A549 (cell line): ENCODE measurements around the gene SP100. TPM values are rescaled to one million over a fixed set of nuclear protein-coding genes. Genes with fewer than 3 reads are reported as not detected.
"Not testable (repeated sequence)": the region's sequence is repeated elsewhere in the genome, so short reads cannot be mapped to it uniquely, and the experiment has no call there.

Source experiments
- ATAC-seq, 2 experiments: fragments of 200-7000 bp in 1 of 2; fragments of >200 bp in 1 of 2; cut with Nextera tagmentation in 1 of 2; cut with Tn5 transposase in 1 of 2; 3 replicates each; pipeline versions ENCODE4 v1.8.0 to v1.9.1; 2018 to 2020; ENCODE audit warnings: mild to moderate bottlenecking in 1 of 2, moderate library complexity in 1 of 2
- CTCF ChIA-PET: fragments of 300-600 bp; sonication (Branson Sonifier 250); formaldehyde crosslinking; extraction: SDS; loops from one replicate; lab custom pipeline; 2021; ENCODE audit warnings: antibody characterized with exemption, inconsistent platforms; lab: Yijun Ruan, JAX
- POLR2A ChIA-PET: fragments of 350-600 bp; formaldehyde crosslinking; extraction: SDS; loops from one replicate; lab custom pipeline; 2021; ENCODE audit warnings: antibody characterized with exemption, inconsistent platforms; lab: Yijun Ruan, JAX
- DNase-seq, 2 experiments: peaks; one replicate each; pipeline versions ENCODE4 v3.0.0 to v3.0.0-alpha.2; 2011 to 2016; ENCODE audit warnings: low read depth in 1 of 2, low spot score in 1 of 2
- FAIRE-seq: peaks from 2 replicates; lab custom pipeline; 2011; peaks lifted over from hg19 to GRCh38; lab: Jason Lieb, UNC
- H3K27ac ChIP-seq, 2 experiments: fragments of >200 bp; sonication (Bioruptor Twin); formaldehyde crosslinking; 3 replicates each; pipeline ENCODE4 v1.5.1; 2016 to 2017
- H3K4me1 ChIP-seq: fragments of >200 bp; sonication (Bioruptor Twin); formaldehyde crosslinking; 3 replicates; pipeline ENCODE4 v1.6.1; 2016
- H3K4me2 ChIP-seq: fragments of >200 bp; sonication (Bioruptor Twin); formaldehyde crosslinking; 3 replicates; pipeline ENCODE4 v1.6.1; 2016
- H3K4me3 ChIP-seq: fragments of >200 bp; sonication (Bioruptor Twin); formaldehyde crosslinking; 3 replicates; pipeline ENCODE4 v1.5.1; 2016
- H3K9me3 ChIP-seq: fragments of >200 bp; sonication (Bioruptor Twin); formaldehyde crosslinking; 3 replicates; pipeline ENCODE4 v1.6.1; 2016
- CHD2 ChIP-seq: fragments of 150-350 bp; IDR thresholded peaks from 2 replicates; pipeline ENCODE4 v1.6.1; 2014; ENCODE audit warnings: low read length; ENCODE audit not compliant: partially characterized antibody
- CHD4 ChIP-seq: fragments of 200-600 bp; sonication (generic); IDR thresholded peaks from 2 replicates; pipeline ENCODE4 v1.6.1; 2016; ENCODE audit warnings: antibody characterized with exemption, mild to moderate bottlenecking, borderline replicate concordance
- EHF ChIP-seq: fragments of 250-450 bp; sonication (Bioruptor Pico); IDR thresholded peaks from 2 replicates; pipeline ENCODE4 v1.5.0; 2020; ENCODE audit warnings: mild to moderate bottlenecking
- FOSB ChIP-seq: fragments of 250-450 bp; sonication (Bioruptor Pico); IDR thresholded peaks from 2 replicates; pipeline ENCODE4 v1.5.0; 2020; ENCODE audit warnings: mild to moderate bottlenecking, moderate library complexity
- FOSL2 ChIP-seq, 2 experiments: fragments of 450-650 bp in 1 of 2; fragments of >200 bp in 1 of 2; sonication (Bioruptor Twin) in 1 of 2; formaldehyde crosslinking; IDR thresholded peaks; 2 replicates each; pipeline versions ENCODE4 v1.5.0 to v1.6.1; 2016 to 2020; ENCODE audit warnings: mild to moderate bottlenecking in 1 of 2, moderate library complexity in 1 of 2
- HOXA7 ChIP-seq: fragments of 250-450 bp; sonication (Bioruptor Pico); IDR thresholded peaks from 2 replicates; pipeline ENCODE4 v1.5.0; 2020; ENCODE audit warnings: mild to moderate bottlenecking, moderate library complexity
- HOXB13 ChIP-seq: fragments of 250-450 bp; sonication (Bioruptor Pico); IDR thresholded peaks from 2 replicates; pipeline ENCODE4 v1.5.0; 2020; ENCODE audit warnings: low read depth, mild to moderate bottlenecking, moderate library complexity
- HOXB5 ChIP-seq: fragments of 250-450 bp; sonication (Bioruptor Pico); IDR thresholded peaks from 2 replicates; pipeline ENCODE4 v1.5.0; 2020; ENCODE audit warnings: mild to moderate bottlenecking, moderate library complexity
- JUN ChIP-seq, 2 experiments: fragments of >200 bp; sonication (Bioruptor Twin); formaldehyde crosslinking; IDR thresholded peaks; 2 replicates in 1 of 2; 3 replicates in 1 of 2; pipeline ENCODE4 v1.6.1; 2016 to 2017
- JUNB ChIP-seq: fragments of >200 bp; sonication (Bioruptor Twin); formaldehyde crosslinking; IDR thresholded peaks from 2 replicates; pipeline ENCODE4 v1.6.1; 2016
- MAFK ChIP-seq: fragments of 450-650 bp; IDR thresholded peaks from 2 replicates; pipeline ENCODE4 v1.6.1; 2014; ENCODE audit not compliant: partially characterized antibody
- NFE2L2 ChIP-seq: fragments of 150-350 bp; conservative IDR thresholded peaks from 2 replicates; pipeline ENCODE4 v1.6.1; 2014; ENCODE audit warnings: low read length
- NR3C1 ChIP-seq: fragments of >200 bp; sonication (Bioruptor Twin); formaldehyde crosslinking; IDR thresholded peaks from 3 replicates; pipeline ENCODE4 v1.6.1; 2017
- POLR2AphosphoS2 ChIP-seq: conservative IDR thresholded peaks from 2 replicates; pipeline ENCODE4 v1.6.1; 2012; ENCODE audit warnings: low read length, improper control_type of control experiment, inconsistent platforms
- RFX5 ChIP-seq: fragments of 450-650 bp; IDR thresholded peaks from 2 replicates; pipeline ENCODE4 v1.7.1; 2014; ENCODE audit warnings: antibody characterized with exemption, mild to moderate bottlenecking, moderate library complexity
- SREBF2 ChIP-seq: fragments of 450-650 bp; IDR thresholded peaks from 2 replicates; pipeline ENCODE4 v1.6.1; 2014; ENCODE audit warnings: mild to moderate bottlenecking, moderate library complexity
- TP53 ChIP-seq: fragments of 250-450 bp; sonication (Bioruptor Pico); IDR thresholded peaks from 2 replicates; pipeline ENCODE4 v1.5.0; 2021; ENCODE audit warnings: mild to moderate bottlenecking, moderate library complexity
- ZFP36 ChIP-seq: fragments of 450-650 bp; IDR thresholded peaks from 2 replicates; pipeline ENCODE4 v1.6.1; 2014; ENCODE audit warnings: borderline replicate concordance; ENCODE audit not compliant: partially characterized antibody
- ZNF302 ChIP-seq: fragments of 250-450 bp; sonication (Bioruptor Pico); IDR thresholded peaks from 2 replicates; pipeline ENCODE4 v1.9.0; 2021; ENCODE audit warnings: inconsistent platforms, mild to moderate bottlenecking, moderate library complexity
- WGBS: methylation state at CpG from one replicate; pipeline ENCODE4 v1.1.6; 2017; ENCODE audit errors: missing lambda C conversion rate; 5-methylcytosine and 5-hydroxymethylcytosine counted together
- polyA plus RNA-seq, 4 experiments: library from polyadenylated mRNA; depleted of rRNA in 3 of 4; stranded (reverse); fragments of >200 nt; fragmentation: RNase III in 1 of 4; extraction: RNeasy Plus Mini Kit Qiagen cat#74134 plus additional on column Dnase treatment in 1 of 4; gene quantifications; 2 replicates in 3 of 4; 3 replicates in 1 of 4; pipeline ENCODE4 v1.2.3, GENCODE V29; 2011 to 2017
- TF ChIP-seq, protein P1 (sequence below): fragments of >200 bp; sonication (Bioruptor Twin); formaldehyde crosslinking; IDR thresholded peaks from 3 replicates; pipeline ENCODE4 v1.6.1; 2016
- TF ChIP-seq, protein P2 (sequence below): IDR thresholded peaks from 2 replicates; pipeline ENCODE4 v1.6.1; 2012
- TF ChIP-seq, protein P3 (sequence below): fragments of >200 bp; sonication (Bioruptor Twin); formaldehyde crosslinking; IDR thresholded peaks from 2 replicates; pipeline ENCODE4 v1.6.1; 2016
- TF ChIP-seq, protein P4 (sequence below): fragments of 250-450 bp; sonication (Bioruptor Pico); IDR thresholded peaks from 2 replicates; pipeline ENCODE4 v1.5.0; 2021; ENCODE audit warnings: mild to moderate bottlenecking, moderate library complexity, borderline replicate concordance
- TF ChIP-seq, protein P5 (sequence below): fragments of 150-350 bp; IDR thresholded peaks from 2 replicates; pipeline ENCODE4 v1.6.1; 2014; ENCODE audit warnings: low read depth, mild to moderate bottlenecking, low read length

Gene SP100
- polyA plus RNA-seq, 2 of the 4 experiments (the other 2 are of a cell fraction): 23.7 to 39.8 TPM

DNA sequence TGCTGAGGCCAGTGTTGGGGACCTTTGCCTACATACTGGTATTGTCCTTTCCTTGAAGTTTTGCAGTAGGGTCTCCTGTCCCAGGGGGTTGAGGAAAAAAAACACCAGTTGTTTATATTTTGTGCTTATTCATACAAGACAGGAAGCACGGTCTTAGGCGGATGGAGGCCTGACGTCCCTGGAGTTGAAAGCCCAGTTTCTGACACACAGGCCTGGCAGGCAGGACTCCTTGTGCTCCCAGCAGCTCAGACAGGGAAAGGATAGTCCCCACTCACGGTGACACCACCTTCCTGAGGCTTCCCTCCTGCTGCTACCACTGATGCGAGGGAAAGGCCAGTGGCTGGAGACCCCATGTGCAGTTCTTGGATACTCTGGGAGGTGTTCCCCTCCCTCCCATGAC is 15.5 kb upstream of the SP100 start:
- H3K9me3 ChIP-seq: no peaks in the 10 kb centered on the region
- FAIRE-seq: no peak
- TF ChIP-seq FOSB (CRISPR knock-in tag): no peak
- TF ChIP-seq JUNB: no peak
- TF ChIP-seq, protein P1, sequence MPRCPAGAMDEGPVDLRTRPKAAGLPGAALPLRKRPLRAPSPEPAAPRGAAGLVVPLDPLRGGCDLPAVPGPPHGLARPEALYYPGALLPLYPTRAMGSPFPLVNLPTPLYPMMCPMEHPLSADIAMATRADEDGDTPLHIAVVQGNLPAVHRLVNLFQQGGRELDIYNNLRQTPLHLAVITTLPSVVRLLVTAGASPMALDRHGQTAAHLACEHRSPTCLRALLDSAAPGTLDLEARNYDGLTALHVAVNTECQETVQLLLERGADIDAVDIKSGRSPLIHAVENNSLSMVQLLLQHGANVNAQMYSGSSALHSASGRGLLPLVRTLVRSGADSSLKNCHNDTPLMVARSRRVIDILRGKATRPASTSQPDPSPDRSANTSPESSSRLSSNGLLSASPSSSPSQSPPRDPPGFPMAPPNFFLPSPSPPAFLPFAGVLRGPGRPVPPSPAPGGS: no peak
- TF ChIP-seq JUN (IDR thresholded peaks at IDR 0.05): no peak
- TF ChIP-seq MAFK: no peak
- TF ChIP-seq NR3C1: no peak
- TF ChIP-seq CHD4: no peak
- TF ChIP-seq FOSL2 (IDR thresholded peaks at IDR 0.05): no peak
- TF ChIP-seq FOSL2 (CRISPR knock-in tag; IDR thresholded peaks at IDR 0.05): no peak
- TF ChIP-seq ZFP36: no peak
- TF ChIP-seq, protein P2, sequence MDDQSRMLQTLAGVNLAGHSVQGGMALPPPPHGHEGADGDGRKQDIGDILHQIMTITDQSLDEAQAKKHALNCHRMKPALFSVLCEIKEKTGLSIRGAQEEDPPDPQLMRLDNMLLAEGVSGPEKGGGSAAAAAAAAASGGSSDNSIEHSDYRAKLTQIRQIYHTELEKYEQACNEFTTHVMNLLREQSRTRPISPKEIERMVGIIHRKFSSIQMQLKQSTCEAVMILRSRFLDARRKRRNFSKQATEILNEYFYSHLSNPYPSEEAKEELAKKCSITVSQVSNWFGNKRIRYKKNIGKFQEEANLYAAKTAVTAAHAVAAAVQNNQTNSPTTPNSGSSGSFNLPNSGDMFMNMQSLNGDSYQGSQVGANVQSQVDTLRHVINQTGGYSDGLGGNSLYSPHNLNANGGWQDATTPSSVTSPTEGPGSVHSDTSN: no peak
- TF ChIP-seq, protein P3, sequence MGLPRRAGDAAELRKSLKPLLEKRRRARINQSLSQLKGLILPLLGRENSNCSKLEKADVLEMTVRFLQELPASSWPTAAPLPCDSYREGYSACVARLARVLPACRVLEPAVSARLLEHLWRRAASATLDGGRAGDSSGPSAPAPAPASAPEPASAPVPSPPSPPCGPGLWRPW: no peak
- TF ChIP-seq TP53: no peak
- no peak for TF ChIP-seq HOXB13
- TF ChIP-seq, protein P4, sequence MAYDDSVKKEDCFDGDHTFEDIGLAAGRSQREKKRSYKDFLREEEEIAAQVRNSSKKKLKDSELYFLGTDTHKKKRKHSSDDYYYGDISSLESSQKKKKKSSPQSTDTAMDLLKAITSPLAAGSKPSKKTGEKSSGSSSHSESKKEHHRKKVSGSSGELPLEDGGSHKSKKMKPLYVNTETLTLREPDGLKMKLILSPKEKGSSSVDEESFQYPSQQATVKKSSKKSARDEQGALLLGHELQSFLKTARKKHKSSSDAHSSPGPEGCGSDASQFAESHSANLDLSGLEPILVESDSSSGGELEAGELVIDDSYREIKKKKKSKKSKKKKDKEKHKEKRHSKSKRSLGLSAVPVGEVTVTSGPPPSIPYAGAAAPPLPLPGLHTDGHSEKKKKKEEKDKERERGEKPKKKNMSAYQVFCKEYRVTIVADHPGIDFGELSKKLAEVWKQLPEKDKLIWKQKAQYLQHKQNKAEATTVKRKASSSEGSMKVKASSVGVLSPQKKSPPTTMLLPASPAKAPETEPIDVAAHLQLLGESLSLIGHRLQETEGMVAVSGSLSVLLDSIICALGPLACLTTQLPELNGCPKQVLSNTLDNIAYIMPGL (CRISPR knock-in tag): no peak
- H3K4me2 ChIP-seq: no peak overlapping the region
- no peak overlapping the region for H3K4me3 ChIP-seq
- H3K27ac ChIP-seq: no peak overlapping the region
- 57% methylated on average over 4 of the region's 5 CpGs for WGBS
- ATAC-seq: no peak
- DNase-seq: no peak
- POLR2A ChIA-PET: no interaction called here
- CTCF ChIA-PET: no interaction called here
- H3K4me1 ChIP-seq: no peaks in the 10 kb centered on the region

DNA sequence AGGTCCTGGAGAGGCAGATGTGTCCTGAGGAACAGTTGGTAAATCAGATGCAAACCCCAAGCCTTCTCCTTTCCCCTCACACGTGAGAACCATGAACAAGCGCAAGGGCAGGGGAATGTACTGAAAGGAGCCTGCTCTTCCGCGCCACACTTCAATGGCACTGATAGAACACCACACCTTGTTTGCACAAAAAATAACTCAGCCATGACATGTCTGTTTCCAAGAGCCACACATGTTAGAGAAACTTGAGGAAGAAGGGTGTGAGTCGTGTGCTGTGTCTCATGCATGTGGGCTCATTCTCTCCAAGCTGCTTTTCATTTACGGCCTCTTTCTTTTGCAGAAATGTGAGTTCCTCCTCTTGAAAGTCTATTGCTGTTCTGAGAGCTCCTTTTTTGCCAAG is 15.0 kb upstream of the SP100 start:
- POLR2A ChIA-PET, ATAC-seq, H3K4me1 ChIP-seq, CTCF ChIA-PET, DNase-seq, H3K4me2 ChIP-seq, H3K4me3 ChIP-seq, H3K9me3 ChIP-seq, H3K27ac ChIP-seq, FAIRE-seq: not testable (repeated sequence)
- 70% methylated on average over 2 of the region's 6 CpGs for WGBS

DNA sequence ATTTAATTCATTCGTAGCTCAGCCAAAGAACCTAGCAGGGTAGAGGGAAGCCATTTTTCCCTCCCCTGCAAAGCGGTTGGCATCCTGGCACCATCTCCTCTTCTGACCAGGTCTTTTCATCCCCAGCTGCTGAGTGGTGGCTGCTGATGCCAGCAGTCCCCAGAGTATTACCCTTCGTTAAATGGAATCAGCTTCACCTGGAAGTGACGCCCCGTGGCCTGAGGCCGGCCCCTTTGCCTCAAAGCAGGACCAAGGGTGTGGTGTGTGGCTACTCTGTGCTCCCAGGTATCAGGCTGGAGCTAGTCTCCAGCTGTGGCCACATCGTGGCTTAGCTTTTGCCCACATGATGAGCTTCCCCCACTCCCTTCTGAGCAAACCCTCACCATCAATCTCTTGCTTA is 12.3 kb upstream of the SP100 start:
- FAIRE-seq: no peak
- CTCF ChIA-PET: interaction anchor here (0.8 kb wide), 1 partner anchor 9 kb away, joined by 3 read pairs; no protein-coding TSS in a partner anchor
- TF ChIP-seq, protein P1: no peak
- TF ChIP-seq HOXA7 (CRISPR knock-in tag): no peak
- TF ChIP-seq RFX5: no peak
- TF ChIP-seq, protein P5, sequence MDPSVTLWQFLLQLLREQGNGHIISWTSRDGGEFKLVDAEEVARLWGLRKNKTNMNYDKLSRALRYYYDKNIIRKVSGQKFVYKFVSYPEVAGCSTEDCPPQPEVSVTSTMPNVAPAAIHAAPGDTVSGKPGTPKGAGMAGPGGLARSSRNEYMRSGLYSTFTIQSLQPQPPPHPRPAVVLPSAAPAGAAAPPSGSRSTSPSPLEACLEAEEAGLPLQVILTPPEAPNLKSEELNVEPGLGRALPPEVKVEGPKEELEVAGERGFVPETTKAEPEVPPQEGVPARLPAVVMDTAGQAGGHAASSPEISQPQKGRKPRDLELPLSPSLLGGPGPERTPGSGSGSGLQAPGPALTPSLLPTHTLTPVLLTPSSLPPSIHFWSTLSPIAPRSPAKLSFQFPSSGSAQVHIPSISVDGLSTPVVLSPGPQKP: no peak
- TF ChIP-seq CHD2: no peak
- no peak for TF ChIP-seq SREBF2
- no peak for TF ChIP-seq HOXB5 (CRISPR knock-in tag)
- no peak for TF ChIP-seq FOSL2 (IDR thresholded peaks at IDR 0.05)
- TF ChIP-seq FOSL2 (CRISPR knock-in tag; IDR thresholded peaks at IDR 0.05): no peak
- TF ChIP-seq, protein P4 (CRISPR knock-in tag): no peak
- no peak for TF ChIP-seq ZNF302 (CRISPR knock-in tag)
- TF ChIP-seq EHF (CRISPR knock-in tag): no peak
- TF ChIP-seq POLR2AphosphoS2: no peak
- no peak for TF ChIP-seq NFE2L2
- TF ChIP-seq, all 56 proteins: peak for 0
- Histone ChIP-seq H3K27ac (no peak overlapping the region), H3K4me2 (no peak overlapping the region), H3K9me3 (no peaks in the 10 kb centered on the region), H3K4me3 (no peak overlapping the region), H3K4me1 (no peaks in the 10 kb centered on the region)
- WGBS: 71% methylated on average over 7 of the region's 7 CpGs
- ATAC-seq (no peak), DNase-seq (no peak)
- POLR2A ChIA-PET: no interaction called here
